K562 (cell line): ENCODE data around the gene IL6ST. TPM values are rescaled to one million over a fixed set of nuclear protein-coding genes. Genes with fewer than 3 reads are reported as not detected.

Experiments used
- BDP1 ChIP-seq: IDR thresholded peaks from 3 replicates; pipeline ENCODE4 v1.6.1; 2011; ENCODE audit not compliant: insufficient read length, insufficient read depth
- CBX1 ChIP-seq: sonication (generic); IDR thresholded peaks from 2 replicates; pipeline ENCODE4 v1.6.1; 2016; ENCODE audit warnings: antibody characterized with exemption, low read depth, mild to moderate bottlenecking
- MCM7 ChIP-seq, 2 experiments: fragments of 450-650 bp; IDR thresholded peaks; 2 replicates each; pipeline ENCODE4 v1.6.1; 2016 to 2018
- NBN ChIP-seq: fragments of 450-650 bp; IDR thresholded peaks from 2 replicates; pipeline ENCODE4 v1.6.1; 2016; ENCODE audit warnings: low read depth, mild to moderate bottlenecking
- NFATC3 ChIP-seq: fragments of 450-650 bp; IDR thresholded peaks from 2 replicates; pipeline ENCODE4 v1.6.1; 2017; ENCODE audit warnings: mild to moderate bottlenecking
- NRF1 ChIP-seq, 2 experiments: fragments of 450-650 bp; IDR thresholded peaks in 1 of 2; conservative IDR thresholded peaks in 1 of 2; 2 replicates each; pipeline ENCODE4 v1.6.1; 2014; ENCODE audit warnings: mild to moderate bottlenecking in 2 of 2
- TAF15 ChIP-seq: fragments of 200-400 bp; formaldehyde crosslinking; IDR thresholded peaks from 2 replicates; pipeline ENCODE4 v1.6.1; 2017; ENCODE audit warnings: mild to moderate bottlenecking, low read depth, low read length, moderate library complexity
- ZFPM2 ChIP-seq: fragments of 250-450 bp; sonication (Bioruptor Pico); IDR thresholded peaks from 2 replicates; pipeline ENCODE4 v1.5.1; 2022; ENCODE audit warnings: mild to moderate bottlenecking
- polyA plus RNA-seq, 8 experiments: library from polyadenylated mRNA; depleted of rRNA in 4 of 8; stranded (reverse) in 5 of 8; unstranded in 3 of 8; fragments of >200 nt; fragmentation: Nextera tagmentation in 2 of 8; fragmentation: Illumina TruSeq in 1 of 8; extraction: Ambion mirVana in 2 of 8; extraction: Trizol in 1 of 8; gene quantifications; 2 replicates each; pipeline versions ENCODE4 v1.2.1 to v1.2.3, GENCODE V29; 2011 to 2014; ENCODE audit warnings: inconsistent platforms in 1 of 8, missing spikeins in 1 of 8
- total RNA-seq, 7 experiments: library from RNA; depleted of rRNA in 6 of 7; stranded (reverse); fragments of >200 nt in 6 of 7; fragmentation: Illumina TruSeq in 2 of 7; extraction: Trizol in 2 of 7; gene quantifications; 2 replicates each; pipeline versions ENCODE4 v1.2.1 to v1.2.3, GENCODE V29; 2011 to 2021; ENCODE audit warnings: low replicate concordance in 1 of 7
- TF ChIP-seq, protein P1 (sequence below), 2 experiments: fragments of 450-650 bp; formaldehyde crosslinking in 1 of 2; IDR thresholded peaks; 2 replicates each; pipeline versions ENCODE4 v1.4.0 to v1.6.1; 2014 to 2020; ENCODE audit warnings: mild to moderate bottlenecking in 2 of 2, borderline replicate concordance in 1 of 2, low read depth in 1 of 2
- TF ChIP-seq, protein P2 (sequence below): fragments of 250-450 bp; sonication (Bioruptor Pico); IDR thresholded peaks from 2 replicates; pipeline ENCODE4 v1.8.0; 2022; ENCODE audit warnings: moderate library complexity, mild to moderate bottlenecking, inconsistent platforms

IL6ST gene
- total and polyA plus RNA-seq, 9 of the 15 experiments (the other 6 are each of a cell fraction or from before 2014, with no cell fraction given), result 2.0 to 27.0 (median 7.9) TPM

DNA sequence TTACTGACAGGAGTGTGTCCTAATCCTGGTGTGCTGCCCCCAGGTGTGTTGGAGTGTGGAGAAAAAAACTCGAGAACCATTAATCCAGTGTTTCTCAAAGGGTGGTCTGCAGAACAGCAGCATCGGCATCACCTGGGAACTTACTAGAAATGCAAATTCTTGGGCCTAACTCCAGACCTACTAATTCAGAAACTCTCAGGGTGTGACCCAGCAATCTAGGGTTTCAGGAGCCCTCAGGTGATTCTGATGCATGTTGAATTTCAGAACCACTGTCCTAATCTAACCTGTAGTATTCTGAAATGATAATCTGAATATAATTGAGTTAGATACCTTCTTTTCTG, 30.0 kb upstream of the IL6ST start (continued):
- TF ChIP-seq, protein P1, sequence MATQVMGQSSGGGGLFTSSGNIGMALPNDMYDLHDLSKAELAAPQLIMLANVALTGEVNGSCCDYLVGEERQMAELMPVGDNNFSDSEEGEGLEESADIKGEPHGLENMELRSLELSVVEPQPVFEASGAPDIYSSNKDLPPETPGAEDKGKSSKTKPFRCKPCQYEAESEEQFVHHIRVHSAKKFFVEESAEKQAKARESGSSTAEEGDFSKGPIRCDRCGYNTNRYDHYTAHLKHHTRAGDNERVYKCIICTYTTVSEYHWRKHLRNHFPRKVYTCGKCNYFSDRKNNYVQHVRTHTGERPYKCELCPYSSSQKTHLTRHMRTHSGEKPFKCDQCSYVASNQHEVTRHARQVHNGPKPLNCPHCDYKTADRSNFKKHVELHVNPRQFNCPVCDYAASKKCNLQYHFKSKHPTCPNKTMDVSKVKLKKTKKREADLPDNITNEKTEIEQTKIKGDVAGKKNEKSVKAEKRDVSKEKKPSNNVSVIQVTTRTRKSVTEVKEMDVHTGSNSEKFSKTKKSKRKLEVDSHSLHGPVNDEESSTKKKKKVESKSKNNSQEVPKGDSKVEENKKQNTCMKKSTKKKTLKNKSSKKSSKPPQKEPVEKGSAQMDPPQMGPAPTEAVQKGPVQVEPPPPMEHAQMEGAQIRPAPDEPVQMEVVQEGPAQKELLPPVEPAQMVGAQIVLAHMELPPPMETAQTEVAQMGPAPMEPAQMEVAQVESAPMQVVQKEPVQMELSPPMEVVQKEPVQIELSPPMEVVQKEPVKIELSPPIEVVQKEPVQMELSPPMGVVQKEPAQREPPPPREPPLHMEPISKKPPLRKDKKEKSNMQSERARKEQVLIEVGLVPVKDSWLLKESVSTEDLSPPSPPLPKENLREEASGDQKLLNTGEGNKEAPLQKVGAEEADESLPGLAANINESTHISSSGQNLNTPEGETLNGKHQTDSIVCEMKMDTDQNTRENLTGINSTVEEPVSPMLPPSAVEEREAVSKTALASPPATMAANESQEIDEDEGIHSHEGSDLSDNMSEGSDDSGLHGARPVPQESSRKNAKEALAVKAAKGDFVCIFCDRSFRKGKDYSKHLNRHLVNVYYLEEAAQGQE (IDR thresholded peaks at IDR 0.05; ENCODE audit: borderline replicate concordance), result no peak
- TF ChIP-seq, protein P1 (CRISPR knock-in tag; IDR thresholded peaks at IDR 0.05; ENCODE audit: low read depth), result no peak
- no peak for TF ChIP-seq TAF15
- TF ChIP-seq, protein P2, sequence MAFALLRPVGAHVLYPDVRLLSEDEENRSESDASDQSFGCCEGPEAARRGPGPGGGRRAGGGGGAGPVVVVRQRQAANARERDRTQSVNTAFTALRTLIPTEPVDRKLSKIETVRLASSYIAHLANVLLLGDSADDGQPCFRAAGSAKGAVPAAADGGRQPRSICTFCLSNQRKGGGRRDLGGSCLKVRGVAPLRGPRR (CRISPR knock-in tag), result no peak
- no peak for TF ChIP-seq ZFPM2 (CRISPR knock-in tag)
- no peak for TF ChIP-seq CBX1
- no peak for TF ChIP-seq NRF1 (conservative IDR thresholded peaks at IDR 0.05 in 1 of 2, IDR thresholded peaks at IDR 0.05 in 1 of 2)
- no peak for TF ChIP-seq NFATC3
- no peak for TF ChIP-seq MCM7 (IDR thresholded peaks at IDR 0.05)
- no peak for TF ChIP-seq BDP1
- no peak for TF ChIP-seq NBN
